DMS153 (cell line): ENCODE measurements around the gene KCTD4.
A peak's percentile ranks its signal among the peaks of the same experiment; 100 is the strongest.
"Not testable (repeated sequence)": the region's sequence is repeated elsewhere in the genome, so short reads cannot be mapped to it uniquely, and the experiment has no call there.

Experiments
- DNase-seq: peaks from one replicate; lab custom pipeline; 2025; lab: John Stamatoyannopoulos, UW

Gene KCTD4

GRCh38 chr13:45200701-45201232 is at the start of gene KCTD4:
Gene KCTD4, minus strand, starts transcription at chr13:45201045. Its CDS starts 6,478 bp downstream, at chr13:45194567.
- no peak for DNase-seq

GRCh38 chr13:45249662-45250061 is 48.8 kb upstream of the KCTD4 start:
- DNase-seq: no peak

- DNase-seq: not testable (repeated sequence)
Measured at GRCh38 chr13:45244736-45245135, 43.9 kb upstream of the KCTD4 start.

GRCh38 chr13:45243077-45243476 is 42.2 kb upstream of the KCTD4 start:
- DNase-seq: no peak

- no peak for DNase-seq
Measured at GRCh38 chr13:45242524-45242923, 41.7 kb upstream of the KCTD4 start.

- DNase-seq: no peak
Measured at GRCh38 chr13:45242070-45242469, 41.2 kb upstream of the KCTD4 start.

GRCh38 chr13:45240143-45240542 is 39.3 kb upstream of the KCTD4 start:
- DNase-seq: no peak

- DNase-seq: no peak
Measured at GRCh38 chr13:45238945-45239795, 38.3 kb upstream of the KCTD4 start.

GRCh38 chr13:45232591-45232990 is 31.7 kb upstream of the KCTD4 start:
- DNase-seq: no peak

- peak; percentile 68 for DNase-seq
Measured at GRCh38 chr13:45231722-45232121, 30.9 kb upstream of the KCTD4 start.

- DNase-seq: peak; percentile 63
Measured at GRCh38 chr13:45231305-45231704, 30.5 kb upstream of the KCTD4 start.

GRCh38 chr13:45229172-45229571 is 28.3 kb upstream of the KCTD4 start:
- no peak for DNase-seq

- DNase-seq: no peak
Measured at GRCh38 chr13:45228002-45228401, 27.2 kb upstream of the KCTD4 start.

GRCh38 chr13:45226024-45226423 is 25.2 kb upstream of the KCTD4 start:
- no peak for DNase-seq

- no peak for DNase-seq
Measured at GRCh38 chr13:45225370-45225769, 24.5 kb upstream of the KCTD4 start.

- no peak for DNase-seq
Measured at GRCh38 chr13:45224176-45224575, 23.3 kb upstream of the KCTD4 start.

- no peak for DNase-seq
Measured at GRCh38 chr13:45222919-45223318, 22.1 kb upstream of the KCTD4 start.

- no peak for DNase-seq
Measured at GRCh38 chr13:45222516-45222915, 21.7 kb upstream of the KCTD4 start.

- DNase-seq: no peak
Measured at GRCh38 chr13:45220403-45220802, 19.6 kb upstream of the KCTD4 start.

- peak; percentile 69 for DNase-seq
Measured at GRCh38 chr13:45219938-45220375, 19.1 kb upstream of the KCTD4 start.

- no peak for DNase-seq
Measured at GRCh38 chr13:45219123-45219891, 18.5 kb upstream of the KCTD4 start.

- no peak for DNase-seq
Measured at GRCh38 chr13:45218689-45219088, 17.8 kb upstream of the KCTD4 start.

GRCh38 chr13:45216193-45216592 is 15.3 kb upstream of the KCTD4 start:
- no peak for DNase-seq
